ENCODE results near the gene ABCA4. TPM values are rescaled to one million over a fixed set of nuclear protein-coding genes. Genes with fewer than 3 reads are reported as not detected.

The ABCA4 gene
- total and polyA plus RNA-seq, 4 experiments from 2014 or later: not detected

DNA sequence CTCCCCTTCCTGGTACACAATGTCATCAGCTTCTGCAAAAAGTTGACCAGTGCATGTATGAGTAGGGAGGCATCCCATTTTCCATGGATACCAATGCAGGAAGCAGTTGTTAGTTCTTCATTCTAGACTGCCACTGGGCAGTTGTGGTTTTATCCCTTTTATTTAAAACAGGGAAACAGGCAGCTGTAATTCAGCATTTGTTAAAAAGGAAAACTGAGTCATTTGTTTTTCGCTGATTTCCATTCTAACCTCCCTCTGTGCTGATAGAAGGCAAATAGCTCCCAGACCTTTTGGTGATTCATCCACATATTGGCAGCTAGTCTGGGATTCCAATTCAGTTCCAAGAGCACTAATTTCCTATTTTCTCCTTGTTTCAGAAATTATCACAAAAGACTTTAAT lies 21.1 kb upstream of the ABCA4 start:
- H3K4me3 Mint-ChIP-seq: no peak overlapping the region
- no peak overlapping the region for H3K27ac Mint-ChIP-seq
- CTCF ChIA-PET (ENCODE audit: partially characterized antibody): no interaction called here
- no peak for DNase-seq
- H3K9me3 ChIP-seq (ENCODE audit: control insufficient read depth in 1 of 2, low read length in 2 of 2): no peaks in the 10 kb centered on the region
- POLR2A ChIA-PET (ENCODE audit: partially characterized antibody): no interaction called here
- no peaks in the 10 kb centered on the region for H3K4me1 Mint-ChIP-seq
- H3K4me1 ChIP-seq (ENCODE audit: insufficient read depth, low read length): no peaks in the 10 kb centered on the region
- H3K27me3 ChIP-seq (ENCODE audit: insufficient read depth, low read length): no peaks in the 10 kb centered on the region
- no peak overlapping the region for H3K4me3 ChIP-seq (ENCODE audit: low read length in 2 of 2)
- H3K36me3 Mint-ChIP-seq: no peaks in the 10 kb centered on the region
- no peaks in the 10 kb centered on the region for H3K36me3 ChIP-seq (ENCODE audit: insufficient read depth, low read length)
- peaks cover 0 to 7% (median under 1%) of the 10 kb centered on the region in 8 donors for H3K9me3 Mint-ChIP-seq
- intact Hi-C loops (cut with micrococcal nuclease): no loop called here
- peaks cover 0 to 2% of the 10 kb centered on the region in 2 donors for H3K27me3 Mint-ChIP-seq
- no peak overlapping the region for H3K27ac ChIP-seq (ENCODE audit: low read depth, low read length)

DNA sequence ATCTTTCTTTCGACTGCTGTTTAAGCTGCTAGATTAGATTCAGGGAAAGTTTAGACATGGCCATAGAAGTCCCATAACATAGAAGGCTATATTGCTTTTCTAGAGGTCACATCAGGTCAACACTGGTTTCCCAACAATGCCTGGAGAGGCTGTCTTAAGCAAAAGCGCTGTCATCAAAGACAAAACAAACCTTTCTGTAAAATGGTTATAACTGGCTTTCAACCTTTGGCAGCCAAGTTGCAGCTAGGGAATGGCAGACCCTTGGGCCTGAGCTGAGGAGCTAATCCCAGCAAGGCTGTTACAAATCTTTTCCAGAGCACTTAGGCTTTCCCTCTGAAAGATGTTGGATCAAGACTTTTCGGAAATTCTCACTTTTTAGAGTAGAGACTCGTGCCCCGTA lies 11.2 kb upstream of the ABCA4 start:
- ChIA-PET CTCF (ENCODE audit: partially characterized antibody) (no interaction called here), POLR2A (ENCODE audit: partially characterized antibody) (no interaction called here)
- no peak for DNase-seq

DNA sequence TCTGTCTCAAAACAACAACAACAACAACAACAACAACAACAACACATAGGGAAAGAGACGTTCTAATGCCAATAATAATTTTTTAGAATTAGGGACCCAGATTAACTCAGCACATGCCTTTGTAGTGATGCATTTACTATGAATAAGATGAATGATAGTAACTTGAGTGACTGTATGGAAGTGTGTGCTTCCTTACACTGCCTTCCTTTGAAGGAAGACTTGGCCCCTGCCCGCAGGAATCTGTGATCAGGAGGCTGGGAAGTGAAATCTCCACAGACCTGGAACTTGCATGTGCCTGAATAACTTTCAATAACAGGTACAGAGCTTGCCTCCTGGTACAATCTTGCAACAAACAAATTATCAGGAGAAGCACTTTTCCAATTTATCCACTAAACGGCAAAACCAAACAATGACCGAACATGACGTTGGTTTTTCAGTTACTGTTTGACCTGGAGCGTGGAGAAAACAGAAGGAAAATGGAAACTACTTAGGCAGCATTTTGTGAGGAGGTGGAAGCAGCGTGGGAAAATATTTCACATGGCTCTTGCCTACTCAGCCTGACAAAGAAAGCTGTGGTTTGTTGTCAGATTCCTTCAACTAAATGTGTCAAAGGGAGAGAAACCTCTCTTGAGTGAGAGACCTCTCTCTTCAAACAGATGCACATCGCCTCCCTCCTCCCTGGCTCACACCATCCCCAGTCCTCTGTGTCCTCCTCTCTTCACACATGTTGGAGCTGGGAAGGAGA lies 10.1 kb upstream of the ABCA4 start:
- no peak for DNase-seq
- POLR2A ChIA-PET (ENCODE audit: partially characterized antibody): no interaction called here
- no peak overlapping the region for H3K27ac Mint-ChIP-seq
- H3K27me3 Mint-ChIP-seq: peaks cover 0 to 9% of the 10 kb centered on the region in 2 donors
- H3K4me1 Mint-ChIP-seq: no peaks in the 10 kb centered on the region
- H3K27me3 ChIP-seq (ENCODE audit: insufficient read depth, low read length): no peaks in the 10 kb centered on the region
- H3K4me3 ChIP-seq (ENCODE audit: low read length in 2 of 2): no peak overlapping the region
- no peak overlapping the region for H3K27ac ChIP-seq (ENCODE audit: low read depth, low read length)
- no peaks in the 10 kb centered on the region for H3K36me3 ChIP-seq (ENCODE audit: insufficient read depth, low read length)
- intact Hi-C loops (cut with micrococcal nuclease): no loop called here
- H3K36me3 Mint-ChIP-seq: no peaks in the 10 kb centered on the region
- CTCF ChIA-PET (ENCODE audit: partially characterized antibody): no interaction called here
- no peaks in the 10 kb centered on the region for H3K4me1 ChIP-seq (ENCODE audit: insufficient read depth, low read length)
- H3K9me3 ChIP-seq (ENCODE audit: control insufficient read depth in 1 of 2, low read length in 2 of 2): no peaks in the 10 kb centered on the region
- H3K9me3 Mint-ChIP-seq: peaks cover 0 to 9% (median 0%) of the 10 kb centered on the region in 8 donors
- H3K4me3 Mint-ChIP-seq: no peak overlapping the region

More for the DNA sequence above, 11.2 kb upstream of the ABCA4 start:
- Histone ChIP-seq H3K4me3 (ENCODE audit: low read length in 2 of 2) (no peak overlapping the region), H3K27ac (ENCODE audit: low read depth, low read length) (no peak overlapping the region), H3K4me1 (ENCODE audit: insufficient read depth, low read length) (no peaks in the 10 kb centered on the region), H3K36me3 (ENCODE audit: insufficient read depth, low read length) (no peaks in the 10 kb centered on the region), H3K27me3 (ENCODE audit: insufficient read depth, low read length) (no peaks in the 10 kb centered on the region), H3K9me3 (ENCODE audit: control insufficient read depth in 1 of 2, low read length in 2 of 2) (no peaks in the 10 kb centered on the region)
- H3K27me3 Mint-ChIP-seq: peaks cover 0 to 9% of the 10 kb centered on the region in 2 donors
- H3K36me3 Mint-ChIP-seq: no peaks in the 10 kb centered on the region
- peaks cover 0 to 9% (median 2%) of the 10 kb centered on the region in 8 donors for H3K9me3 Mint-ChIP-seq
- no peak overlapping the region for H3K4me3 Mint-ChIP-seq
- H3K27ac Mint-ChIP-seq: no peak overlapping the region
- intact Hi-C loops (cut with micrococcal nuclease): no loop called here
- no peaks in the 10 kb centered on the region for H3K4me1 Mint-ChIP-seq

DNA sequence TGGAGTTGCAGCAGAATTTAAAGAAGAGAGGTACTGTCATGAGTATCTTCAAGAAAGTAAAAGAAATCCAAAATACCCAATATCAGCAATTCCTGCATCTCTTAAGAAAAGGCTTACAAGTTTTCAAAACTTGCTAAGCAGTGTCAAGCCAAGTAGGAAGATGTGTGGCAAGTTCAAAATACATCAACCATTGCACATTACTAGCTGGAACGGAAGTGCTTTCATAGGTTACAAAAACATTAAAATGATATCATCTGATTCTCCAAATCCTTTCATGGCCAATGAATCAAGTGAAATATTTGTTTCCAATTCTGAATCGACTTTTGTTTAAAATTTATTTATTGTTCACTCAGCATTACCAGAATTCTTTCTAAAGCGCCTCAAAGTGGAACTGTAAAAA lies 5.7 kb upstream of the ABCA4 start:
- H3K36me3 Mint-ChIP-seq: no peaks in the 10 kb centered on the region
- POLR2A ChIA-PET (ENCODE audit: partially characterized antibody): no interaction called here

DNA sequence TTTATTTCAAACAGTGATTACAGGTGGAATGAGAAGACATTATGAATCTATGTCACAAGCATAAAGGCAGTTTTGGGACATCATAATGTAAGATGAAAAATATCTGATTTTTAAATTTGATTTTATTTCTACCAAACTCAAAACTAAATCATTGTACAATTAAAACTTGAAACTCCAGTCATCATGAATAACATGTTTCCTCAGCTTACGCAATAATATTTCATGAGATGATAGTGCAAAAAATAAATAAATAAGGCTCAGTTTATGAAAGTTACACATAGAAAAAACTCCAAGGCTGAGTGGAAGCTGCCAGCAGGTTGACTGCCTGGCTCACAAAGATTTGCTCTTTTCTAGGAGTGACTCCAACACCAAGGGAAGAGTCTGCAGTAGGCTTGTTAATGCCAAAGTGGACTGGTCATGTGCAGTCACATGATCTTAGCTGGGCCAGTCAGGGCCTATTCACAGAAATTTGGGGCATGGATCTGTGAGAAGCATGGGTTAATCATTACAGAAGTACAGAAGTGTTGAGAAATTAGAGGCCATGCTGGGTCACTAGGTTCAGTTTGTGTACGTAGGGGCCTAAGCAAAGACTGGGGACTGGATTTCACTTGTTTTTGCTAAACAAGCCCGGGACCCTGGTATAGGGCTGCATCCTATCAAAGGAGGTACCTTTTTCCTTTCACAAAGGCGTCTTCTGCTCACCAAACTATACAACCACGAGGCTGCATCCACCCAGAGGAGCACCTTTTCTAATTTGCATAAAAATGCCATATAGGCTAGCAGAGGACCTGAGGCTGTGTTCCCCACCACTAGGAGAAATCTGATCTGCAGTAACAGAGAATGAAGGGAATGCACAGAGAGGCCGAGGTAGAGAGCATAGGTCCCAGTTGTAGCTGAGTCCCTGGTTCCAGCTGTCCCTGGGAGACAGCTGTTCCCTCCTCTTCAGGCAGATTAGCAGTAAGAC lies 4.9 kb upstream of the ABCA4 start:
- H3K27me3 Mint-ChIP-seq: peaks cover under 1 to 16% of the 10 kb centered on the region in 2 donors
- no peaks in the 10 kb centered on the region for H3K27me3 ChIP-seq (ENCODE audit: insufficient read depth, low read length)
- H3K27ac ChIP-seq (ENCODE audit: low read depth, low read length): no peak overlapping the region
- no peaks in the 10 kb centered on the region for H3K36me3 Mint-ChIP-seq
- no peak for DNase-seq
- H3K4me1 ChIP-seq (ENCODE audit: insufficient read depth, low read length): no peaks in the 10 kb centered on the region
- peaks cover 0 to 4% (median 0%) of the 10 kb centered on the region in 8 donors for H3K9me3 Mint-ChIP-seq
- H3K9me3 ChIP-seq (ENCODE audit: control insufficient read depth in 1 of 2, low read length in 2 of 2): no peaks in the 10 kb centered on the region
- no peak overlapping the region for H3K4me3 Mint-ChIP-seq
- intact Hi-C loops (cut with micrococcal nuclease): no loop called here
- ChIA-PET POLR2A (ENCODE audit: partially characterized antibody) (no interaction called here), CTCF (ENCODE audit: partially characterized antibody) (interaction anchor here (0.6 kb wide), 1 partner anchor 1358 kb away, joined by 3 read pairs; no protein-coding TSS in a partner anchor)
- H3K4me3 ChIP-seq (ENCODE audit: low read length in 2 of 2): no peak overlapping the region
- H3K36me3 ChIP-seq (ENCODE audit: insufficient read depth, low read length): no peaks in the 10 kb centered on the region
- no peaks in the 10 kb centered on the region for H3K4me1 Mint-ChIP-seq
- H3K27ac Mint-ChIP-seq: peak overlapping the region in 1 of 7 donors; percentile 16

More for the DNA sequence above, 5.7 kb upstream of the ABCA4 start:
- Histone ChIP-seq H3K36me3 (ENCODE audit: insufficient read depth, low read length) (no peaks in the 10 kb centered on the region), H3K4me3 (ENCODE audit: low read length in 2 of 2) (no peak overlapping the region), H3K4me1 (ENCODE audit: insufficient read depth, low read length) (no peaks in the 10 kb centered on the region), H3K27me3 (ENCODE audit: insufficient read depth, low read length) (no peaks in the 10 kb centered on the region), H3K9me3 (ENCODE audit: control insufficient read depth in 1 of 2, low read length in 2 of 2) (no peaks in the 10 kb centered on the region), H3K27ac (ENCODE audit: low read depth, low read length) (no peak overlapping the region)
- Mint-ChIP-seq H3K27me3 (peaks cover 0 to 12% of the 10 kb centered on the region in 2 donors), H3K4me3 (no peak overlapping the region), H3K27ac (no peak overlapping the region), H3K9me3 (peaks cover 0 to 5% (median 0%) of the 10 kb centered on the region in 8 donors), H3K4me1 (no peaks in the 10 kb centered on the region)
- intact Hi-C loops (cut with micrococcal nuclease): no loop called here
- CTCF ChIA-PET (ENCODE audit: partially characterized antibody): no interaction called here
- DNase-seq: no peak

DNA sequence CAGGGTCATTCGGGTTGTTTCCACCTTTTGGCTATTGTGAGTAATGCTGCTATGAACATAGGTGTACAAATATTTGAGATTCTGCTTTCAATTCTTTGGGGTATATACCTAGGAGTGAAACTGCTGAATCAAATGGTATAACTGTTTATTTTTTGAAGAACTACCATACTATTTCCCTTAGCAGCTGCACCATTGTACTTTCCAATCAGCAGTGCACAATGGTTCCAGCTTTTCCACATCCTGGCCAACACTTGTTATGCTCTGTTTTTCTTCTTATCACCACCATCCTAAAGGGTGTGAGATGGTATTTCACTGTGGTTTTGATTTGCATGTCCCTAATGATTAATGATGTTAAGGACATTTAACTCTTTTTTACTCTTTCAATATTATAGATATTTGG lies 3.6 kb upstream of the ABCA4 start:
- no peak overlapping the region for H3K4me3 ChIP-seq (ENCODE audit: low read length in 2 of 2)
- no peak for DNase-seq
- intact Hi-C loops (cut with micrococcal nuclease): no loop called here
- ChIA-PET CTCF (ENCODE audit: partially characterized antibody) (no interaction called here), POLR2A (ENCODE audit: partially characterized antibody) (no interaction called here)
- H3K4me1 ChIP-seq (ENCODE audit: insufficient read depth, low read length): no peaks in the 10 kb centered on the region
- no peak overlapping the region for H3K27ac ChIP-seq (ENCODE audit: low read depth, low read length)
- H3K9me3 ChIP-seq (ENCODE audit: control insufficient read depth in 1 of 2, low read length in 2 of 2): no peaks in the 10 kb centered on the region
- no peaks in the 10 kb centered on the region for H3K36me3 Mint-ChIP-seq
- no peaks in the 10 kb centered on the region for H3K36me3 ChIP-seq (ENCODE audit: insufficient read depth, low read length)
- no peaks in the 10 kb centered on the region for H3K27me3 ChIP-seq (ENCODE audit: insufficient read depth, low read length)
- peaks cover 2 to 18% of the 10 kb centered on the region in 2 donors for H3K27me3 Mint-ChIP-seq
- H3K9me3 Mint-ChIP-seq: peaks cover 0 to 4% (median 0%) of the 10 kb centered on the region in 8 donors
- H3K4me1 Mint-ChIP-seq: no peaks in the 10 kb centered on the region
- H3K27ac Mint-ChIP-seq: no peak overlapping the region
- H3K4me3 Mint-ChIP-seq: no peak overlapping the region

DNA sequence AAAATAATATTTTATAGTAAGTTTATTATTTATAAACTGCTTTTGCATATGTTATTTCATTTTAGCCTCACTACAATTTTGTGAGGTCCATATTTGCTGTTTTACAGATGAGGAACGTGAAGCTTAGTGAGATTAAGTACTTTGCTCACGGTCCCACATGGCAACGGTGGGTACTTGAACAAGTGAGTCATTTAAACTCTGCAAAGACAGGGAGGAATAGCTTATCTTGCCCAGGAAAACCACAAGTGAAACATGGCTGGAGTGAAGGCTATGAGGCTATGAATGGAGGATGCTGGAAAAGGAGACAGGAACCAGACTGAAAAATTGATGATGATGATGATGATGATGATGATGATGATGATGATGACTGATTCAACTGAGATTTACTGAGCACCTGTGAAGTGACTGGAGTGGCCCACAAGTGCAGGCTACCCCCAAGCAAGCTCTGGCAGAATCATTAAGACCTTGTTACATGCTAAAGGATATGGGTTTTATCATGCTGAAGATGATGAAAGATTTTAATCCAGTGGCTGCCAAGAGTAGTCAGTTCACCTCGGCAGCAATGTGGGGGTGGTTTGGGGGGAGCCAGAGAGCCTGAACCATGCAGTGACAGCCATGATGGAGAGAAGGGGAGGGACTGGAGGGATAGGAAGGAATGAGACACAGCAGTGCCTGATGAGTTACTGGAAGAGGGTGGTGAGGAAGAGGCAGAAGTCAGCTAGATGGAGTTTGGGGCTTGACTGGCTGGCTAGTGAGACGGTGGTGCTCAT lies 1.4 kb upstream of the ABCA4 start:
- H3K9me3 Mint-ChIP-seq: peaks cover 0 to 4% (median 0%) of the 10 kb centered on the region in 8 donors
- no peak overlapping the region for H3K4me3 Mint-ChIP-seq
- H3K36me3 Mint-ChIP-seq: no peaks in the 10 kb centered on the region
- H3K4me1 Mint-ChIP-seq: no peaks in the 10 kb centered on the region
- intact Hi-C loops (cut with micrococcal nuclease): no loop called here
- ChIA-PET CTCF (ENCODE audit: partially characterized antibody) (no interaction called here), POLR2A (ENCODE audit: partially characterized antibody) (no interaction called here)
- no peak for DNase-seq
- H3K27ac ChIP-seq (ENCODE audit: low read depth, low read length): no peak overlapping the region
- H3K4me3 ChIP-seq (ENCODE audit: low read length in 2 of 2): no peak overlapping the region
- no peaks in the 10 kb centered on the region for H3K36me3 ChIP-seq (ENCODE audit: insufficient read depth, low read length)
- H3K27me3 ChIP-seq (ENCODE audit: insufficient read depth, low read length): no peaks in the 10 kb centered on the region
- peaks cover 4 to 11% of the 10 kb centered on the region in 2 donors for H3K27me3 Mint-ChIP-seq
- H3K4me1 ChIP-seq (ENCODE audit: insufficient read depth, low read length): no peaks in the 10 kb centered on the region
- H3K27ac Mint-ChIP-seq: peak overlapping the region in 1 of 7 donors; percentile 27
- no peaks in the 10 kb centered on the region for H3K9me3 ChIP-seq (ENCODE audit: control insufficient read depth in 1 of 2, low read length in 2 of 2)
